ENCODE measurements around the gene PACSIN2. TPM values are rescaled to one million over a fixed set of nuclear protein-coding genes. Genes with fewer than 3 reads are reported as not detected.
A peak's percentile ranks its signal among the peaks of the same experiment; 100 is the strongest.

PACSIN2 gene
- polyA plus RNA-seq, 3 donors = 63.9 to 71.0 (median 69.7) TPM

DNA sequence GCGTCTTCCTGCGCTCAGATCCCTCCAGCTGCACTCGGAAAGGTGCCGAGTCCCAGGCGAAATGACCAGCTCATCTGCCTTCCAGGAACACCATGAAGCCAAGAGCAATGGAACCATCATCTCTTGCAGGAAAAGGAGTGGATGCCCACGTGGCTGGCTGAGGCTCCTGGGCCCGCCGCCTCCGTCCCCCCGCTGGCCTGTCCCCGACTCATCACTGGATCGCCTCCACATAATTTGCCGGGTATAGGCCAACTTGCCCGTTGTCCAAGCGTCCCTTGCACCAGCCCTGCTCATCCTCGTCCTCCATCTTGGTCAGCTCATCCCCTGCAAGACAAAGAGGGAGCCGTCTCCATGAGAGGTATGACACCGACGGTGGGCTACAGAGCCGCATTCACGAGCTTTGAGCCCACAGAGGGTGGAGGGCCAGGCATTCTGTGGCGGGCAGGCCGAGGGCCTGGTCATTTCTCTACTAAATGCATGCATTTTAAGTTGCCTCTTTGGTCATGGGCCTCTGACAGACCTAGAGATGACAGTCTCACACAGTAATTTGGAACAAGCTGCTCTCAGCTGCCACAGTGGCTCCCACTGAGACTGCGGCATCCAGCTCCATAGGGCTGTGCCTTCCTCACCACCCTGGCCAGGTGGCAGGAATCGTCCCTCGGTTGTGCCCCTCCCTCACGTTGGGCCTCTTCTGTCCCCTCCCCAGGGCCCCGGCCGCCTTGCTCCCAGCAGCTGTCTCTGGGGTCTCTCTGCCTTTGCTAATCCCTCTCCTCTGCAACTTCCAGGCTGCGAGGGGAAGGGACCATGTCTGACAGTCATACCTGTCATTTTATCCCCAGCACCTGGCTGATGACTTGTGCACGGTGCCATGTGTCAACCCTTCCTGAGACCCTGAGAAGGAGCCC is 143.6 kb downstream of the PACSIN2 start:
- DNase-seq (ENCODE audit: low read depth in 3 of 3, low spot score in 2 of 3) = no peak

DNA sequence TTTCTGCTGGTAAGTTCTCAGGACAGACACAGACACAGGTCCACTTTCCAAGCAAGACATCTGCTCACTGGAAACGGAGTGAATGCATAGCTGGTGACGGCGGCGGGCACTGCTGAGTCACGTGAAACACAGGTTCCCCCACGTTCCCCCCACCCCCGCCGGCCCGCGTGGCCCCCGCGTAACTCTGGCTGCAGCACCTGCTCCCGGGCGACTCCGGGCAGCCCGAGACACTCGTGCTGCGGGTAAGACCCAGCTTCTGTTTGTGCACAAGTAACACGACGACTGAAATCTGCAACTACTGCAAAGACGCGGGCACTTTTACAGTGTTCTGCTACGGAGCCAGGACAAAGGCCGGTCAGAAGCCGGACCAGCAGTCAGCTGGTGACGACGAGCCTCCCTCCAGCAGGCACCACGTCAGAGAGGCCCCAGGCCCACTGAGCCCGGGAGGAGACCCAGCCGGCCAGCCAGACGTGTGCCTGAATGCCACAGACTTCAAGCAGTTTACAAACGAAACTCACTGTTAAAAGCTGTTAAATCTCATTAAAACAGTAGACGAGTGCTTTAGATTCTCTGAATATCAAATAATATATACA is 145.0 kb downstream of the PACSIN2 start:
- DNase-seq (ENCODE audit: low read depth in 3 of 3, low spot score in 2 of 3) = no peak

DNA sequence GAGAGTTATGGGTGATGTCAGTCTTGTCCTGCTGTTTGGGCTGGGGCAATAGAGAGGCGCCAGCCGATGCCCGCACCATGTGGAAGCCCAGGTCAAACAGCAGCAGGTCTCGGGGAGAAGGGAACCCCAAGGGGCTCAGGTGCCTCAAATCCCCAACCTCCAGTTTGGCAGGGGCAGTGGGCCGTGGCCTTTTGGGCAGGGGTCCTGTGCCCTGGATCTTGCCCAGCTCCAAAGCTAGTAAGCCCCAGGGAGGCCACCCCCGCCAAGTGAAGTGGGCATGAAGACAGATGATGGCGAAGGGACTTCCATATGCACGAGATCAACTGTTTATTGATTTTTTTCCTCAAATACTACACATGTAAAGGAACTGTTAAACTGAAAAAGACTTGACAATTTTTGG is 145.5 kb downstream of the PACSIN2 start:
- no peak for DNase-seq (ENCODE audit: low read depth in 3 of 3, low spot score in 2 of 3)

GRCh38 chr22:42868751-42869251 is 146.1 kb downstream of the PACSIN2 start:
- DNase-seq (ENCODE audit: low read depth in 3 of 3, low spot score in 2 of 3) = no peak

DNA sequence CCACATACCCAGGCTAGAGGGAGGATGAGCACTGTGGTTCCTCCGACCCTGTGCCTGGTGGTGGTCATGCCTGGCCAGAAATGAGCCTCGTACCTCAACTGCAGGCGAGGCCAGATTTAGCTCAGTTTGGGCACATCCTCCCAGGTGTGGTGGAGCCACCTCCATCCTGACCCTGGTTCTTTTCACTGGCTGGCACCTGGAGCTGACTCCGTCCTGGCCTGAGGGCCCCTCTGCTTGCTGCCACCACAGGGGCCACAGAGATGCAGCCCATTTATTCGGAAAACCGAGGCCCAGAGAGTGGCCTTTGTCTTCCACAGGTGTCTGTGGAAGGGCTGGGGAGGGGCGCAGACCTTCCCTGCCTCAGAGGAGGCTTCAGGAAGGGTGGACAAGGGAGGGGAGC is 148.8 kb downstream of the PACSIN2 start:
- DNase-seq (ENCODE audit: low read depth in 3 of 3, low spot score in 2 of 3) = no peak

GRCh38 chr22:42865536-42865935 is 149.4 kb downstream of the PACSIN2 start:
- no peak for DNase-seq (ENCODE audit: low read depth in 3 of 3, low spot score in 2 of 3)

DNA sequence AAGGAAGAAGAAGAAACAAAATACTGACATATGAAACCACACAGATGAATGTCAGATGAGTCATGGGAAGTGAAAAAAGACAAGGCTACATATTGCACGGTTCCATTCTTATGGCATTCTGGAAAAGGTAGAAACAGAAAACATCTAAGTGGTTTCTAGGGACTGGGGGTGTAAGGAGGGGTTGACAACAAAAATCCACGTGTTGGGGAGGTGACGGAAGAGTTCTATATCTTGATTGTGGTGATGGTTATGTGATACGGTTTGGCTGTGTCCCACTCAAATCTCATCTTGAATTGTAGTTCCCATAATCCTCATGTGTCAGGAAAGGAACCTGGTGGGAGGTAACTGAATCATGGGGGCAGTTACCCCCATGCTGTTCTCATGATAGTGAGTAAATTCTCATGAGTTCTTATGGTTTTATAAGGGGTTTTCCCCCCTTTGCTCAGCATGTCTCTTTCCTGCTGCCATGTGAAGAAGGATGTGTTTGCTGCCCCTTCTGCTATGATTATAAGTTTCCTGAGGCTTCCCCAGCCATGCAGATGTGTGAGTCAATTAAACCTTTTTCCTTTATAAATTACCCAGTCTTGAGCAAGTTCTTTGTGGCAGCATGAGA is 151.5 kb downstream of the PACSIN2 start:
- no peak for DNase-seq (ENCODE audit: low read depth in 3 of 3, low spot score in 2 of 3)

- no peak for DNase-seq (ENCODE audit: low read depth in 3 of 3, low spot score in 2 of 3)
Measured at GRCh38 chr22:42862045-42862734, 152.8 kb downstream of the PACSIN2 start.

DNA sequence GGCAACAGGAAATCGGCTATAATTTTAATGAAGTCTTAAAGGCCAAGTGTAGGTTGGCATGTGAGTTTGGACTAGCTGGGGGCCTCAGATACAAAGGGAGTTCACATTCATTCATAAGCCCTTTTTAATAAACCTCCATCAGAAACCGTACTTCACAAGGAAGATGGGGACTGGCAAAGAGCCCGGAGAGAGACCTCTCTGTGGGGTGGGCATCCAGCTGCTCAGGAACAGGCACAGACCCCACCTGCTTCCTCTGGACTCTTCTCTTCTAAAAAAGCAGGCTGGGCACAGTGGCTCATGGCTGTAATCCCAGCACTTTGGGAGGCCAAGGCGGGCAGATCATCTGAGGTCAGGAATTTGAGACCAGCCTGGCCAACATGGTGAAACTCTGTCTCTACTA is 154.0 kb downstream of the PACSIN2 start:
- DNase-seq (ENCODE audit: low read depth in 3 of 3, low spot score in 2 of 3) = no peak

DNA sequence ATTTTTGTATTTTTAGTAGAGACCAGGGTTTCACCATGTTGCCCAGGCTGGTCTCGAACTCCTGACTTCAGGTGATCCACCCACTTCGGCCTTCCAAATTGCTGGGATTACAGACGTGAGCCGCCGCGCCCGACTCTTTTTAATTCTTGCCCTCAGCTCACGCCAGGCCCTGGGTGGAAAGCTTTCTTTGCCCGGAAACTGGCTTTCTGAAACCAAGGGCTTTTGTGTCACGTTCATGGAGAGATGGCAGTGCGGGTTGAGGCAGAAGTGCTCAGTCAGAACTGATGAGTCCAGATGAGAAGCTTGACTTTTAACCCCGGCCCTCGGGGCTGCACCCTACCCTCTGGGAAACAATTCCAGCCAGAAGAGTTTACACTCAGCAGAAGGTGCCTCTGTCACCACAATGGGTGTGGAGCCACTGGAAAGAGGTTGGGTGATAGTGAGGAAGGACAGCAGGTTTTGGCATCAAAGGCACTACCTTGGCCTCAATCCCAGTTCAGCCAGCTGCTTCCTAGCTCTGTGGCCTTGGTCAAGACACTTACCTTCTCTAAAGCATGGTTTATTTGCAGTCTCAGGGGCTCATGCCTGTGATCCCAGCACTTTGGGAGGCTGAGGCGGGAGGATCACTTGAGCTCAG is 157.0 kb downstream of the PACSIN2 start:
- DNase-seq (ENCODE audit: low read depth in 3 of 3, low spot score in 2 of 3) = no peak

- DNase-seq (ENCODE audit: low read depth in 3 of 3, low spot score in 2 of 3) = peak; percentile 80 to 89 (median 89)
Measured at GRCh38 chr22:42856865-42857704, 157.9 kb downstream of the PACSIN2 start, which contains the start of gene ARFGAP3. Gene ARFGAP3 (minus strand): TSS chr22:42857273. CDS start chr22:42857182, 91 bp downstream.

GRCh38 chr22:42856179-42856864 is 158.6 kb downstream of the PACSIN2 start:
- peak in 2 of 3 donors; percentile 23 to 25 for DNase-seq (ENCODE audit: low read depth in 3 of 3, low spot score in 2 of 3)

- DNase-seq (ENCODE audit: low read depth in 3 of 3, low spot score in 2 of 3) = no peak
Measured at GRCh38 chr22:42855721-42856120, 159.2 kb downstream of the PACSIN2 start.

DNA sequence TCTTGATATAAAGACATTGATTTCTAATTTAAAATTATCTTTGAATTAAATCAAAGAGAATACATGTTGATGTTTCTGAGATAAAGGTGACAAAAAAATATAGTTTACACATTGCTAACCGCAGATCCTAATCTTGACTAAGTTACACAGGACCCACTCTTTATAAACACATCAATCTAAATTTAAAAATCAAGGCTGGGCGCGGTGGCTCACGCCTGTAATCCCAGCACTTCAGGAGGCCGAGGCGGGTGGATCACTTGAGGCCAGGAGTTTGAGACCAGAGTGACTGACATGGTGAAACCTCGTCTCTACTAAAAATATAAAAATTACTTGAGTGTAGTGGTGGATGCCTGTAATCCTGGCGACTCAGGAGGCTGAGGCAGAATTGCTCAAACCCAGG is 159.7 kb downstream of the PACSIN2 start:
- DNase-seq (ENCODE audit: low read depth in 3 of 3, low spot score in 2 of 3) = no peak

DNA sequence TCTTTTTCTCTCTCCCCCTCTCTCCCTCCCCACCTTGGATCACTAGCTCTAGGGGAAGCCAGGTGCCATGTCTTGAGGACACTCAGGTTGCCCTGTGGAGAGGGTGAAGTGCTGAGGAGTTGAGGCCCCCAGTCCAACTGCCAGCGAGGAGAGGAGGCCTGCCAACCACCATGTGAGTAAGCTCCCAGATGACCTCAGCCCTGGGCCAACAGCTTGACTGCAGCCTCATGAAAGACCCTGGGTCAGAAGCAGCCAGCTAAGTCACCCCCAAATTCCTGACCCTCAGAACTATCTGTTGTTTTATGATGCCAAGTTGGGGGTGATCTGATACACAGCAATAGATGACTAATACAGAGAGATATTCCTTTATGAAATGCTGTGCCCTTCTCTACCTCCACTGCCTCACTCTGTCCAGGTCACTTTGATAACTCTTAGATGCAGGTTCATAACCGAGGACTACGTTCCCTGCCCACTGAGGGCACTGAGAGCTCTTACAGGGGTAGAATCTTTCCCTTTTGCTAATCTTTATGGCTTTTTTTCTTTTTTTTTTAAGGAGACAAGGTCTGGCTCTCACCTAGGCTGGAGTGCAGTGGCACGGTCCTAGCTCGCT is 165.9 kb downstream of the PACSIN2 start:
- DNase-seq (ENCODE audit: low read depth in 3 of 3, low spot score in 2 of 3) = no peak

DNA sequence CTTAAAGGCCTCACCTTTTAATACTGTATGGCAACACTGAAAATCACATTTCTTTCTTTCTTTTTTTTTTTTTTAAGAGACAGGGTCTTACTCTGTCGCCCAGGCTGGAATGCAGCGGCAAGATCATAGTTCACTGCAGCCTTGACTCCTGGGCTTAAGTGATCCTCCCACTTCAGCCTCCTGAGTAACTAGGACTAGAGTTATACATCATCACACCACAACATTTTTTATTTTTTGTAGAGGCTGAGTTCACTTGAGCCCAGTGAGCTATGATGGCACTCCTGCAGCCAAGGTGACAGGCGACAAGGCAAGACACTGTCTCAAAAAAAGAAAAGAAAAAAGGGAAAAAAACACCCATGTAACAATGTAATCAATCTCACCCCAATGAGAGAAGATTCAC is 167.8 kb downstream of the PACSIN2 start:
- no peak for DNase-seq (ENCODE audit: low read depth in 3 of 3, low spot score in 2 of 3)

DNA sequence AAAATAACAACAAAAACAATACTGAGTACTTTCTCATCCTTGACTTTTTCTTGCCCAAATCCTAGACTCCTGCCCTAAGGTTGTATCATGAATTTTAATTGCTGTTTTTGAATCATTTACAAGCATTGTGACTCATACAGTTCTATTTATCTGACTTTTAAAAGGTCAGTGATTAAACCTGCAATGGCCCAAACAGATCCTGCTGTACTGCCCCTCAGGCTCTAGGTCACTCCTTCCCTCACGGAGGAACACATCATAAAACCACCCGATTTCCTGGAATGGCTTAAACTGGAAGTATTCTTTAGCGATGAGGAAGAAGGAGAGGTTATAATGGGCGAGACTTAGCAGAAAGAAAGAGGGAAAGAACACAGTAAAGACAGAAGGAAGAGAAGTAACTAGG is 170.2 kb downstream of the PACSIN2 start:
- no peak for DNase-seq (ENCODE audit: low read depth in 3 of 3, low spot score in 2 of 3)

GRCh38 chr22:42842658-42843370 is 172.1 kb downstream of the PACSIN2 start:
- DNase-seq (ENCODE audit: low read depth in 3 of 3, low spot score in 2 of 3) = no peak

Measured in right renal cortex interstitium (tissue), 3 donors.